Amniotic stem cell (primary cell): ENCODE results near the gene C2CD4D.
"Not testable (repeated sequence)": the region's sequence is repeated elsewhere in the genome, so short reads cannot be mapped to it uniquely, and the experiment has no call there.

Experiments used
- DNase-seq: peaks from one replicate; lab custom pipeline; 2025; lab: John Stamatoyannopoulos, UW

Gene C2CD4D

GRCh38 chr1:151858886-151859665 is 19.5 kb upstream of the C2CD4D start:
- no peak for DNase-seq

DNA sequence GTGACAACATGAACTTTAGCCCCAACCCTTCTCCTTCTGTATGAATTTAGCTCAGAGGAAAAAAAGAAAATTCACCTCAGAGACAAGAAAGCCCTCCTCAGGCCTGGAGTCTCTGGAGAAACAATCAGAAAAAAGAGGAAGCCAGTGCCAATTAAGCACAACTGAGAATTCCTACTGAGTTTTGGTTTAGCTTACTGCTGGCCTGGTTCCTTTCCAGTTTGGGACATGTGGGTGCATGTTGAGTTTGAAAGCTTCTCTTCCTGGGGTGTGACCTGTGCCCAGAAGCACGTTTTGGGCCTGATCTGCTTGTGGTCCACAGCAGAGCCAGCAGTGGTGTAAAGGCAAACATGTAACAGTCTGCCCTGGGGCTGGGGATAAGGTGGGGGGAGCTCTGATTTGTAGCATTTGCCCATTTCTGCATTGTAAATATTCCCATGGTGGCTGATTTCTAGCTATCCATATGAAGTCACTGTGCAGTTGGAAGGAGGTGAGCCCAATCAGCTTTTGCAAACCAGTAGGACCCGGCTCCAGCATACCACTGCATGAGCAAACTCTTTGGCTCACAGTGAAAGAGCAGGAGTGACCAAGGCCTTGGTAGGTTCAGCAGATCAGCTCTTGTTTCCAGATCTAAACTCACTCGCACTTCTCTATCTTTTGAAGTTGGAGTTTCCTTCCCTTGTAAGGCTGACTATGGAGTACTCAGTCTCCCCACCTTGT is 18.6 kb upstream of the C2CD4D start:
- no peak for DNase-seq

GRCh38 chr1:151855933-151856332 is 16.3 kb upstream of the C2CD4D start:
- DNase-seq: no peak

GRCh38 chr1:151855516-151855915 is 15.9 kb upstream of the C2CD4D start:
- DNase-seq: not testable (repeated sequence)

DNA sequence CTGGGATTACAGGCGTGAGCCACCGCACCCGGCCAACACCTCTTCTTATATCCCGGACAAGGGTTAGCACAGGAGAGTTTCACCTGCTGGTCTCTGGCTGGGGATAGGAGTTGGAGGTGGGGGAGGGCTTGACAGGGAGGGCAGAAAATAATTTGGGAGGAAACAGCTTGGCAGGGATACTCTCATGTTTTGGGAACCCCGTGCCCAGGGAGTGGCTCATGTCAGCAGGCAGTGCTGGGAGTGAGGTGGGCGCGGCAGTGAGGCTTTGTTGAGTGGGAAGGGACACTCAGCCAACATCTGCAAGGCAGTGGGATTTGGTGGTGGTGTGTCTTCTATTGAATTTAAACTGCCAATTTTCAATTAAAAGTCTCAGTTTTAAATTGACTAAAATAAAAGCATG is 15.0 kb upstream of the C2CD4D start:
- no peak for DNase-seq

- DNase-seq: no peak
Measured at GRCh38 chr1:151853411-151853943, 13.9 kb upstream of the C2CD4D start, which contains the start of gene THEM5. TSS of gene THEM5 (minus strand) at chr1:151853712. CDS start at chr1:151853565, 147 bp downstream.

DNA sequence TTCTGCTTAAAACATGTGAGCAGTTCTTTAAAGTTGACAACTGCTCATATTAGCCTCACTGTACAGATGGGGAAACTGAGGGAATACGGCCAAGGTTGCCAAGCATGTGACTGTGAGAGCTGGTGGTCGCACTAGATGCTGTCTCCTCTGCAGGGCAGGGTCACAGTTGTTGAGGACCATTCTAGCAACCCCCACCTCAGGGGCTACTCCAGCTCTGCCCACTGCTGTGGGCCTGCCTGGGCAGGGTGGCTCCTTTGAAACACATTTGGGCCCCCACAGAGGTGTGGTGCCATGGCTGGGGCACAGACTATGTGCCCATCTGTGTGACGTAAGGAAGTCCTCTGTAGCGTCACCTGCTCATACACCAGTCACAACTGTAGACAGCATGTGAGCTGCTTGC is 13.1 kb upstream of the C2CD4D start:
- no peak for DNase-seq

DNA sequence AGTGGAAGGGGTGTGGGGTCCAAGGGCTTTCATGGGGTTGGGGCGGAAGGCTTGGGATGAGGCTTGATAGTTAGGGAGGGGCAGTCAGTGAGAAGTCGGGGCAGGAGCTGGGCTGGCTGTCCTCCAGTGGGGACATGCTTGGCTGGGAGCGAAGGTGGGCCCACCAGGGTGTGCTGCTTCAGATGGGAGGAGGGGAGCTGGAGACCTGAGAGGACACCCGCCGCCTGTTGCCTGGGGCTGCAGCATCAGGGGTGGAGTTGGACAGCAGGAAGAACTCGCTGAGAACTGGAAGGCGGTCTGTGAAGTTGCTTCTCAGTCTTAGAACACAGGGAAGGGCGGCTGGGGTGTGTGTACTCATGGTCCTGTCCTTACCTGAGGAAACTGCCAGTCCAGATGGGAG is 12.3 kb upstream of the C2CD4D start:
- DNase-seq: no peak

- DNase-seq: no peak
Measured at GRCh38 chr1:151849871-151850270, 10.3 kb upstream of the C2CD4D start.

DNA sequence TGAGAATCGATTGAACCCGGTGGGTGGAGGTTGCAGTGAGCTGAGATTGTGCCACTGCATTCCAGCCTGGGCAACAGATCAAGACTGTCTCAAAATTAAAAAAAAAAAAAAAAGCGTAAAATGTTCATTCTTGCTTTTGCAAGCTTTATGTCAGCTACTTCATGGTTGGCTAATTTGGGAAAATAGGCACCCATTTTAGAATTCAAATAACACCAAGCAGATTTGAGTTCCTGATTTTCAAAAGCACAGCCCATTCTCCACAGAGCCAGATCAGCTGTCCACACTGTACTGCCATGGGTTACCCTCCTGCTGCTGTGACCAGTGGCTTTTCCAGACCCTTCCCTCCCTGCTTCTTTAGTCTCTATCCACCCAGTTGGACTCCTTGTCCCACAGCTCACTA is 9.5 kb upstream of the C2CD4D start:
- no peak for DNase-seq

DNA sequence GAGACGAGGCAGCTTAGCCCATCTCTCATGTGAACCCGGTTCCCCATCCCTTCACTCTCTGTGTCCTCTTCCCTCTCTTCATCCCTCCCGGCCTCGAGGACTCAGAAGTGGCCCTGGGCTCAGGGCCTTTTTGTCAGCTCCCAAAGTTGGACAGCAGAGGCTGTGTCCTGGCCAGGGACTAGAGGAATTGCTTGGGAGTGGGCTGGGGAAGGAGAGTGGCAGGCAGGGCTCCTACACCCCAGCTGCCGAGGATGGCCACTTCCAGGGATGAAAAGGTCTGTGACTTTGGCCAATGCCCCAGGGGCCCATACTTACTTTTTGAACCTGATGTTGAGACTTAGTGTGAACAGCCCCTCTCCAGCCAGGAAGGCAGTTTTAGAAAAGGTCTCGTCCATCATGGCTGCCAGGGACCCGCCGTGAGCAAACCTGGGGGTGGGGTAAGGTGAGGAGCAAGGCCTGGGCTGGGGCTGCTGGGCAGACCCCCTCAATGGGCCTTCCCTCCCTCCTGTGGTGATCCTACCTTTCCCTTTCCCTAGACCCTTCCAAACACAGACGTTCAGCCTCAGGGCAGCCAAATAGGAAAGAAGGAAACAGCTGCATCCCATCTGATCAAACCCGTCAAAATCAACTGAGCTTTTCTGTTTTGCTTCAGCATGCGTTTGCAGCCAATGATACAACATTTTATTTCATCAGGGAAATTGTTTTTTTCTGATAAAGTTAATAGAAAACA is 8.4 kb upstream of the C2CD4D start:
- no peak for DNase-seq

DNA sequence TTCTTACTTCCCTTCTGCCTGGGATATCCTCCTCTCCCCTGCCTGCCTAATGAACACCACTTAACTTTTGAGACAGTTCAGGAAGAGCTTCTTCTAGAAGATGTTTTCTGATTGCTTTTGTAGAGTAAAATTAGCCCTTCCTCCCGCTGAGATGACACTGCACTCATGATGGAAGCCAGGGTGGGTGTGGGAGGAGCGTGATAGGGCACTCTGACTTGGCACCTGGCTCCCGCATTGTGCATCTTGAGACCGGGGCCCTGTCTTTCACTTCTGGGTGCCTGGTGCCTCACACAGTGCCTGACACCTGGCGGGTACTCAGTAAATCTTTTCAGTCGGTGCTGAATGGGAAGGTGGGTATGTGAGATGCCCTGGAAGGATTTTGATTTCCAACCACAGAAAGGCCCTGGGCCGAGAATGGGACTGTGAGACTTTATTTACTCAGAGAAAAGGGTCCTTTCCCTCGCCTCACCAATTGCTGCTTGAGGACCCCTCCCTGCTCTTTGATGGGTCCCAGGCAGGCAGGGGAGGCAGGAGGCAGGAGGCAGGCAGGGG is 7.1 kb upstream of the C2CD4D start:
- no peak for DNase-seq

GRCh38 chr1:151846062-151846568 is 6.5 kb upstream of the C2CD4D start:
- DNase-seq: no peak

- DNase-seq: no peak
Measured at GRCh38 chr1:151843398-151843797, 3.8 kb upstream of the C2CD4D start.

- no peak for DNase-seq
Measured at GRCh38 chr1:151841141-151841540, 1.5 kb upstream of the C2CD4D start.

- no peak for DNase-seq
Measured at GRCh38 chr1:151840421-151840820, 801 bp upstream of the C2CD4D start.

DNA sequence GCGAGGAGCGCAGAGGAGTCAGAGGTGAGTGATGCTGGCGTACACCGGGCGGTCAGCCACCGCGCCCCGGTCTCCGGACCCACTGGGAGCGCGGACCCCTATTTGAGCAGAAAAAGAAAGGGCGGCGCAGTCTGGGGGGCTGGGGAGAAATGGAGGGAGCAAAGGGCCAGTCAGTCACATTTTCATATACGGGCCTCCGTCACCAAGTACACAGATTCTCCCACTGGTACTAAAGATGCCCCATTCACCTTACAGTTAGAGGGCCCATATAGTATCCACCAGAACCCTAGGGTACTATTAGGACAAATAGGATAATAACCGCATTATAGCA is 573 bp downstream of the C2CD4D start:
- no peak for DNase-seq

- DNase-seq: no peak
Measured at GRCh38 chr1:151838222-151839081, 1.2 kb downstream of the C2CD4D start.

DNA sequence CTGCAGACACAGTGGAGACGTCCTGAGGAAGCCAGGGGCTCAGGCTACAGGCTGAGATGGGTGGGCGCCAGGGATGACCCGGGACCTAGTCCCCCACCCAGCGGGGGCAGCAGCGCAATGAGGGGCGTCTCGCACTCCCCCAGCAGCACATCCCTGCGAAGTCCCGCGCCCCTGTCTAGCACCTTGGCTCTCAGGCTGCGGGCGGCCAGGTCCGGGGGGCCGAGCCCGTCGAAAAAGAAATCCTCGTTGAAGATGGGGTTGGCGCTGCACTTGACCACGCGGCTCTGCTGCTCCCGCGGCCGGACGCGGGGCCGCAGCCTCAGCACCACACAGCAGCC is 1.8 kb downstream of the C2CD4D start:
- no peak for DNase-seq

DNA sequence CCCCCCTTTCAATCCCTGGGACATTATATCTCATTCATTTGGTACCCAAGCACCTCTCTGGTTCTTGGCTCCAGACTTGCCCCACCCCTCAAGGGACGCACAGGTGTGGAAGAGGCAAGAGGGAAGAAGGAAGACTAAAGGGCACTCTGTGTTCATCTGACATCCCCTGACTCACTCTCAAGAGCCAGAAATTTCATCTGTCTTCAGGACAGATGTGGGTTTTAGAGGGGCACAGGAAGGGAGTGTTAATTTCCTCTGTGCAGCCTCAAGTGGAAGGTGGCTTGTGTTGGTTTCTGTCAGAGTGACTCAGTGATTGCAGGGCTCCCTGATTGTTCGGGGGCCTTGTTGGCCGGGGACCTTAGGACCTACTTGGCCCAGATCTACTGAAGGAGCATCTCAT is 2.4 kb downstream of the C2CD4D start:
- no peak for DNase-seq

GRCh38 chr1:151835596-151835995 is 4.0 kb downstream of the C2CD4D start:
- DNase-seq: no peak
